Sigmoid colon (tissue), 4 donors: ENCODE measurements around the gene PON3.

Source experiments
- EP300 ChIP-seq, 4 donors: sonication (generic); formaldehyde crosslinking; IDR thresholded peaks; one replicate each; pipeline ENCODE4 v1.6.1; 2017; ENCODE audit warnings: antibody characterized with exemption in 4 of 4
- POLR2A ChIP-seq, 2 donors: fragments of 450-650 bp; IDR thresholded peaks; one replicate each; pipeline ENCODE4 v1.6.1; 2016; ENCODE audit warnings: antibody characterized with exemption in 2 of 2, mild to moderate bottlenecking in 2 of 2, moderate library complexity in 2 of 2
- TF ChIP-seq, protein P1 (sequence below), 4 experiments: fragments of 450-650 bp in 3 of 4; fragments of 200-600 bp in 1 of 4; IDR thresholded peaks; one replicate each; pipeline ENCODE4 v1.5.1; 2016 to 2019; ENCODE audit warnings: antibody characterized with exemption in 4 of 4, mild to moderate bottlenecking in 3 of 4, moderate library complexity in 2 of 4

DNA sequence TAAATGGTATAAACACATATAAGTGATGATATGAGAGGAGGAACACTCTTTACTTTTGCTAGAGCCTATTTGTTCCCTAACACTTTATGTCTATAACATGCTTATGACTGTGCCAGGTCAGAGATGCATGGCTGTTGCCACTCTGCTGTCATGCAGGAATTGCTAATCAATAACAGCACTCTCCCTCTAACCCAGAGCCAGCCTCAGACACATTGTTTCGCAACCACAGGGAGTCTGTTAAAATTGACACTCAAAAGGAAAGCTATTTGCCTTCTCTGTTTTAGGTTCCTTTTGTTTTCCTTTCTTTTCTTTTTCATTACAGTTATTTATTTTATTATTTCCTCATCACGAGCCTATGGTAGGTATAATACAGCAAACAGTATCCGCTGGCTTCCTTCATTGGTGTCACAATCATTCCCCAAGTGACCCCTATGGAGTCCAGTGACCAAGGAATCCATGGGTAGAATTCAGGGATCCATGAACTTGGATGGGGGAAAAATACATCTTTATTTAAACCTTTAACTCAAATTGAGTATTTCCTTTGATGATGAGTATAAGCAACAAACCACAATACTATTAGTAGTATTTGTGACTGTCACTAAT lies 31.8 kb upstream of the PON3 start:
- no peak for TF ChIP-seq POLR2A (IDR thresholded peaks at IDR 0.05)
- TF ChIP-seq, protein P1, sequence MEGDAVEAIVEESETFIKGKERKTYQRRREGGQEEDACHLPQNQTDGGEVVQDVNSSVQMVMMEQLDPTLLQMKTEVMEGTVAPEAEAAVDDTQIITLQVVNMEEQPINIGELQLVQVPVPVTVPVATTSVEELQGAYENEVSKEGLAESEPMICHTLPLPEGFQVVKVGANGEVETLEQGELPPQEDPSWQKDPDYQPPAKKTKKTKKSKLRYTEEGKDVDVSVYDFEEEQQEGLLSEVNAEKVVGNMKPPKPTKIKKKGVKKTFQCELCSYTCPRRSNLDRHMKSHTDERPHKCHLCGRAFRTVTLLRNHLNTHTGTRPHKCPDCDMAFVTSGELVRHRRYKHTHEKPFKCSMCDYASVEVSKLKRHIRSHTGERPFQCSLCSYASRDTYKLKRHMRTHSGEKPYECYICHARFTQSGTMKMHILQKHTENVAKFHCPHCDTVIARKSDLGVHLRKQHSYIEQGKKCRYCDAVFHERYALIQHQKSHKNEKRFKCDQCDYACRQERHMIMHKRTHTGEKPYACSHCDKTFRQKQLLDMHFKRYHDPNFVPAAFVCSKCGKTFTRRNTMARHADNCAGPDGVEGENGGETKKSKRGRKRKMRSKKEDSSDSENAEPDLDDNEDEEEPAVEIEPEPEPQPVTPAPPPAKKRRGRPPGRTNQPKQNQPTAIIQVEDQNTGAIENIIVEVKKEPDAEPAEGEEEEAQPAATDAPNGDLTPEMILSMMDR (IDR thresholded peaks at IDR 0.05) = no peak
- no peak for TF ChIP-seq EP300 (IDR thresholded peaks at IDR 0.05)
